ENCODE measurements around the gene PCSK7. TPM values are rescaled to one million over a fixed set of nuclear protein-coding genes. Genes with fewer than 3 reads are reported as not detected.

Gene PCSK7
- total RNA-seq, 1 experiment from 2014 or later: 50.7 TPM

- Histone ChIP-seq H3T11ph (ENCODE audit: low read length) (no peak overlapping the region), H2BK120ac (ENCODE audit: low read depth, low read length, poor library complexity, severe bottlenecking) (no peak overlapping the region), H3K27ac (ENCODE audit: insufficient read length, low read depth, low read length) (no peak overlapping the region), H2AFZ (ENCODE audit: low read length) (no peak overlapping the region), H4K5ac (ENCODE audit: insufficient read length, low read depth, low read length) (no peak overlapping the region), H2BK15ac (ENCODE audit: low read depth, low read length) (no peak overlapping the region), H3K56ac (ENCODE audit: insufficient read length, low read depth, low read length) (no peak overlapping the region), H3K9me3 (ENCODE audit: control insufficient read depth, low read depth, low read length) (no peaks in the 10 kb centered on the region), H2BK12ac (ENCODE audit: insufficient read length, low read depth, low read length) (no peak overlapping the region), H2AK5ac (ENCODE audit: insufficient read length, low read length) (no peak overlapping the region), H3K4me1 (ENCODE audit: insufficient read depth, low read length) (no peaks in the 10 kb centered on the region), H4K91ac (ENCODE audit: insufficient read length, low read depth, low read length) (no peak overlapping the region), H3K18ac (ENCODE audit: insufficient read length, low read depth, low read length) (no peak overlapping the region), H3K23ac (ENCODE audit: insufficient read length, low read depth, low read length) (no peak overlapping the region), H3K79me1 (ENCODE audit: insufficient read depth, low read depth, low read length, poor library complexity, severe bottlenecking) (no peaks in the 10 kb centered on the region), H3K4me2 (ENCODE audit: insufficient read depth, insufficient read length, low read length) (no peak overlapping the region), H2BK20ac (ENCODE audit: low read depth, low read length, poor library complexity, severe bottlenecking) (no peak overlapping the region), H3K79me2 (ENCODE audit: insufficient read depth, low read length) (no peaks in the 10 kb centered on the region; the same call in 1 of the 2 replicates), H2BK5ac (ENCODE audit: insufficient read length, low read length) (no peak overlapping the region), H4K20me1 (ENCODE audit: control insufficient read depth, insufficient read depth, insufficient read length) (no peaks in the 10 kb centered on the region), H4K8ac (replicated peaks; ENCODE audit: insufficient read length, low read depth, low read length) (no peak overlapping the region), H3K9ac (ENCODE audit: extremely low read depth, insufficient read length, low read length) (no peak overlapping the region), H3K27me3 (ENCODE audit: insufficient read depth, low read length) (no peaks in the 10 kb centered on the region), H3K14ac (ENCODE audit: insufficient read depth, low read length) (no peak overlapping the region; the same call in 1 of the 2 replicates), H3K23me2 (ENCODE audit: insufficient read length, low read depth, low read length, poor library complexity, severe bottlenecking) (peaks cover 8% of the 10 kb centered on the region), H3K4ac (ENCODE audit: low read depth, low read length) (no peak overlapping the region)
- WGBS (ENCODE audit: extremely low coverage, insufficient read length, low lambda C conversion rate): no CpG with 5 or more reads among the region's 19 CpGs
- Mint-ChIP-seq H3K27me3 (ENCODE audit: low read depth) (no peaks in the 10 kb centered on the region), H3K36me3 (ENCODE audit: insufficient read depth in 1 of 3, low read depth in 3 of 3) (peaks cover 3 to 30% (median 15%) of the 10 kb centered on the region in 3 experiments; a peak in 6 of 7 replicates), H3K27ac (peak overlapping the region; percentile 59 to 81 (median 81); a peak in 2 of 7 replicates), H3K9me3 (peaks cover 0 to 3% of the 10 kb centered on the region in 2 experiments; a peak in 1 of 5 replicates), H3K4me3 (no peak overlapping the region), H3K4me1 (peaks cover 29 to 30% of the 10 kb centered on the region in 2 experiments)
- no peak for DNase-seq
- no peak for TF ChIP-seq CTCF (conservative IDR thresholded peaks at IDR 0.05)
Observed at GRCh38 chr11:117195761-117196160, 36.1 kb downstream of the PCSK7 start.
